ENCODE results near the gene IL21R.

Gene IL21R

GRCh38 chr16:27485126-27485525 is 83.2 kb downstream of the IL21R start:
- DNase-seq (ENCODE audit: low read depth in 2 of 2): no peak

GRCh38 chr16:27485811-27486210 is 83.8 kb downstream of the IL21R start:
- no peak for DNase-seq (ENCODE audit: low read depth in 2 of 2)

- no peak for DNase-seq (ENCODE audit: low read depth in 2 of 2)
Observed at GRCh38 chr16:27486344-27486743, 84.4 kb downstream of the IL21R start.

- no peak for DNase-seq (ENCODE audit: low read depth in 2 of 2)
Observed at GRCh38 chr16:27486760-27487159, 84.8 kb downstream of the IL21R start.

- no peak for DNase-seq (ENCODE audit: low read depth in 2 of 2)
Observed at GRCh38 chr16:27489421-27489820, 87.4 kb downstream of the IL21R start.

- DNase-seq (ENCODE audit: low read depth in 2 of 2): no peak
Observed at GRCh38 chr16:27489906-27490305, 87.9 kb downstream of the IL21R start.

- DNase-seq (ENCODE audit: low read depth in 2 of 2): no peak
Observed at GRCh38 chr16:27491894-27492587, 90.1 kb downstream of the IL21R start.

GRCh38 chr16:27492588-27492979 is 90.6 kb downstream of the IL21R start:
- DNase-seq (ENCODE audit: low read depth in 2 of 2): no peak

GRCh38 chr16:27495191-27495590 is 93.2 kb downstream of the IL21R start:
- no peak for DNase-seq (ENCODE audit: low read depth in 2 of 2)

GRCh38 chr16:27498031-27498825 is 96.3 kb downstream of the IL21R start:
- DNase-seq (ENCODE audit: low read depth in 2 of 2): no peak

- no peak for DNase-seq (ENCODE audit: low read depth in 2 of 2)
Observed at GRCh38 chr16:27498916-27499658, 97.1 kb downstream of the IL21R start.

GRCh38 chr16:27499659-27500055 is 97.7 kb downstream of the IL21R start:
- DNase-seq (ENCODE audit: low read depth in 2 of 2): no peak

- DNase-seq (ENCODE audit: low read depth in 2 of 2): no peak
Observed at GRCh38 chr16:27500801-27501200, 98.8 kb downstream of the IL21R start.

Measured in stimulated activated CD8-positive, alpha-beta memory T cell treated with anti-CD3 and anti-CD28 coated beads, Interleukin-7, amount 100 ng/mL, for 1 hour (primary cell).